GM13976 (cell line): Measurements from ENCODE around the gene CFHR5.

ENCODE experiments used
- DNase-seq: peaks from one replicate; pipeline ENCODE4 v3.0.0; 2012; ENCODE audit warnings: low spot score
- in situ Hi-C: fragments of 300-500 bp; cut with MboI; formaldehyde crosslinking; loops from one replicate; pipeline ENCODE4 v1.12.0; 2022; ENCODE audit warnings: low sequenced_read_pairs, mixed read lengths, inconsistent platforms; ENCODE audit not compliant: unreplicated experiment
- TF ChIP-seq, protein P1 (sequence below): IDR thresholded peaks from 2 replicates; pipeline ENCODE4 v1.5.1; 2012; ENCODE audit warnings: borderline replicate concordance, mild to moderate bottlenecking; ENCODE audit not compliant: insufficient read depth; ENCODE audit errors: extremely low read depth, missing control alignments, control extremely low read depth

The CFHR5 gene

GRCh38 chr1:197001828-197002227 is 24.5 kb downstream of the CFHR5 start:
- TF ChIP-seq, protein P1, sequence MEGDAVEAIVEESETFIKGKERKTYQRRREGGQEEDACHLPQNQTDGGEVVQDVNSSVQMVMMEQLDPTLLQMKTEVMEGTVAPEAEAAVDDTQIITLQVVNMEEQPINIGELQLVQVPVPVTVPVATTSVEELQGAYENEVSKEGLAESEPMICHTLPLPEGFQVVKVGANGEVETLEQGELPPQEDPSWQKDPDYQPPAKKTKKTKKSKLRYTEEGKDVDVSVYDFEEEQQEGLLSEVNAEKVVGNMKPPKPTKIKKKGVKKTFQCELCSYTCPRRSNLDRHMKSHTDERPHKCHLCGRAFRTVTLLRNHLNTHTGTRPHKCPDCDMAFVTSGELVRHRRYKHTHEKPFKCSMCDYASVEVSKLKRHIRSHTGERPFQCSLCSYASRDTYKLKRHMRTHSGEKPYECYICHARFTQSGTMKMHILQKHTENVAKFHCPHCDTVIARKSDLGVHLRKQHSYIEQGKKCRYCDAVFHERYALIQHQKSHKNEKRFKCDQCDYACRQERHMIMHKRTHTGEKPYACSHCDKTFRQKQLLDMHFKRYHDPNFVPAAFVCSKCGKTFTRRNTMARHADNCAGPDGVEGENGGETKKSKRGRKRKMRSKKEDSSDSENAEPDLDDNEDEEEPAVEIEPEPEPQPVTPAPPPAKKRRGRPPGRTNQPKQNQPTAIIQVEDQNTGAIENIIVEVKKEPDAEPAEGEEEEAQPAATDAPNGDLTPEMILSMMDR: no peak
- no peak for DNase-seq
- in situ Hi-C loops: no loop called here

DNA sequence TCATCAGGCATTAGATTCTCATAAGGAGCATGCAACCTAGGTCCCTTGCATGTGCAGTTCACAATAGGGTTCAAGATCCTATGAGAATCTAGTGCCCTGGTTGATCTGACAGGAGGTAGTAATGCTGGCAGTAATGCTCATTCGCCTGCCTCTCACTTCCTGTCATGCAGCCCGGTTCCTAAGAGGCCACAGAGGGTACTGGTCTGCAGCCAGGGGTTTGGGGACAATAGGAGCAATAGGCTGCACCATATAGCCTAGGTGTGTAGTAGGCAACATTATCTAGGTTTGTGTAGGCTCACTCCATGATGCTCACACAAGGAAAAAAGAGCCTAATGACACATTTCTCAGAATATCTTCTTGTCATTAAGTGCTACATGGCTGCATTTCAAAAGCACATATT is 25.8 kb downstream of the CFHR5 start:
- TF ChIP-seq, protein P1: no peak
- in situ Hi-C loops: no loop called here
- no peak for DNase-seq

DNA sequence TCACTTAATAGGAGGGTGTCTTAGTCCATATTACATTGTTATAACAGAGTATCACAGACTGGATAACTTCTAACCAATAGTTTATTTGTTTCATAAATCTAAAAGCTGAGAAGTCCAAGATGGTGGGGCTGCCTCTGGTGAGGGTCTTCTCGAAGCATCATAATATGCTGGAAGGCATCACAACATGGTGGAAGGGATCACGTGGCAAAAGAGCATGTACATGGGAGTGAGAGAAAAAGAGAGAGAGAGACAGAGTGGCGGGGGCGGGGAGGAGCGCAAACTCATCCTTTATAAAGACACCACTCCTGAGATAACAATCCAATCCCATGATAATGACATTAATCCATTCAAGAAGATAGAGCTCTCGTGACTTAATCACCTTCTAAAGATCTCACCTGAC is 31.5 kb downstream of the CFHR5 start:
- TF ChIP-seq, protein P1: no peak
- DNase-seq: no peak
- in situ Hi-C loops: no loop called here

DNA sequence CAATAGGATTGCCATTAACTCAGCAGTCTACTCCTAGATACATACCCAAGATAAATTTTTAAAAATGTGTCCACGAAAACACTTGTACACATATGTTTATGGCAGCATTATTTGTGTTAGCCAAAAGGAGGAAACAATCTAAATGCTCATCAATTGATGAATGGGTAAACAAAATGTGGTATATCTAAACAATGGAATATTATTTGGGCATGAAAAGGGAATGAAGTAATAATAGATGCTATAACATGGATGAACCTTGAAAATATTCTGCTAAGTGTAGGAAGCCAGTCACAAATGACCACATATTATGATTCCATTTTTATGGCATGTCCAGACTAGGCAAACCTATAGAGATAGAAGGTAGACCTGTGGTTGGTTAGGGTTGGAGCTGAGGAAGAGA is 34.3 kb downstream of the CFHR5 start:
- in situ Hi-C loops: no loop called here
- TF ChIP-seq, protein P1: no peak
- DNase-seq: no peak

- in situ Hi-C loops: no loop called here
- DNase-seq: no peak
- TF ChIP-seq, protein P1: no peak
Observed at GRCh38 chr1:197013234-197013633, 35.9 kb downstream of the CFHR5 start.

GRCh38 chr1:197016751-197017150 is 39.4 kb downstream of the CFHR5 start:
- DNase-seq: no peak
- in situ Hi-C loops: no loop called here
- TF ChIP-seq, protein P1: no peak
